Stomach (tissue), 19 donors: Measurements from ENCODE around the gene CBX2. TPM values are rescaled to one million over a fixed set of nuclear protein-coding genes. Genes with fewer than 3 reads are reported as not detected.

Experiments
- DNase-seq, 2 donors: peaks; one replicate each; pipeline versions ENCODE4 v3.0.0 to v3.0.0-alpha.2; 2013 to 2019
- H3K27ac ChIP-seq, 5 donors: fragments of 200-600 bp in 4 of 5; sonication (generic) in 4 of 5; one replicate each; pipeline ENCODE4 v1.5.1; 2013 to 2019; ENCODE audit warnings: mild to moderate bottlenecking in 1 of 5, moderate library complexity in 1 of 5
- H3K27me3 ChIP-seq, 3 donors: fragments of 200-600 bp; sonication (generic); one replicate each; pipeline ENCODE4 v1.5.1; 2017 to 2019; ENCODE audit warnings: mixed run types in 1 of 3
- H3K36me3 ChIP-seq, 4 donors: fragments of 200-600 bp; sonication (generic); 1 replicate in 3 of 4; 2 replicates in 1 of 4; pipeline ENCODE4 v1.5.1; 2016 to 2019
- H3K4me1 ChIP-seq, 4 donors: fragments of 200-600 bp; sonication (generic); one replicate each; pipeline ENCODE4 v1.5.1; 2016 to 2019
- H3K4me3 ChIP-seq, 4 donors: fragments of 200-600 bp; sonication (generic) in 3 of 4; one replicate each; pipeline ENCODE4 v1.5.1; 2016 to 2019; ENCODE audit warnings: mild to moderate bottlenecking in 1 of 4
- H3K9me3 ChIP-seq, 4 donors: fragments of 200-600 bp; sonication (generic); one replicate each; pipeline ENCODE4 v1.5.1; 2016 to 2019
- CTCF ChIP-seq, 7 experiments: fragments of 450-650 bp in 4 of 7; fragments of 200-600 bp in 3 of 7; sonication (generic) in 3 of 7; IDR thresholded peaks; one replicate each; pipeline ENCODE4 v1.5.1; 2016 to 2019; ENCODE audit warnings: antibody characterized with exemption in 7 of 7, control low read depth in 2 of 7, mild to moderate bottlenecking in 1 of 7
- EP300 ChIP-seq: sonication (generic); formaldehyde crosslinking; IDR thresholded peaks from one replicate; pipeline ENCODE4 v1.6.1; 2017; ENCODE audit warnings: antibody characterized with exemption
- POLR2A ChIP-seq, 4 donors: fragments of 450-650 bp; IDR thresholded peaks; one replicate each; pipeline ENCODE4 v1.6.1; 2016; ENCODE audit warnings: antibody characterized with exemption in 4 of 4, control low read depth in 2 of 4, mild to moderate bottlenecking in 1 of 4, moderate library complexity in 1 of 4
- POLR2AphosphoS5 ChIP-seq, 3 donors: sonication (generic); formaldehyde crosslinking; IDR thresholded peaks; one replicate each; pipeline ENCODE4 v1.6.1; 2016; ENCODE audit warnings: antibody characterized with exemption in 3 of 3
- WGBS, 5 donors: extraction: QIAGEN DNeasy Blood & Tissue Kit in 3 of 5; methylation state at CpG; one replicate each; pipeline versions ENCODE4 v1.1.5 to v1.1.7; 2013 to 2018; 5-methylcytosine and 5-hydroxymethylcytosine counted together
- intact Hi-C: fragments of 100-400 bp; cut with DNase I; formaldehyde crosslinking; loops from one replicate; pipeline ENCODE4 v1.15.1; 2023; ENCODE audit warnings: low total_unique reads
- long read RNA-seq, 10 donors: transcript quantifications; one replicate each; lab custom pipeline, GENCODE V29; 2026
- polyA plus RNA-seq, 3 donors: library from polyadenylated mRNA; stranded (reverse); fragments of 200-250 nt; gene quantifications; one replicate each; pipeline ENCODE4 v1.2.3, GENCODE V29; 2013
- total RNA-seq, 5 donors: library from RNA; depleted of rRNA; stranded (reverse); fragments of >200 nt; gene quantifications; one replicate each; pipeline versions ENCODE4 v1.1.0 to v1.2.3, GENCODE V29; 2014 to 2016
- donor health status: healthy with polysubstance abuse.
- donor health status: Bipolar disorder and iron deficiency.
- donor health status: healthy.

Gene CBX2
- 1 to 10 TPM in 2 of 5 donors, under 1 TPM in 1, not detected in 2; under 0.01 to 1.3 (median 1.0) TPM for total RNA-seq
- polyA plus RNA-seq, result 1 to 10 TPM in 1 of 3 donors, under 1 TPM in 1, not detected in 1; 0.93 to 1.2 TPM
- long read RNA-seq, donor 1, result 0 reads
- long read RNA-seq, donor 2, full-length matches to known transcripts, result 4 of 4 reads
- long read RNA-seq, donor 2, partial matches to known transcripts, result 0 of 4 reads
- long read RNA-seq, donor 2, other reads (novel, unspliced or antisense), result 0 of 4 reads
- long read RNA-seq, donor 3, full-length matches to known transcripts, result 2 of 2 reads
- long read RNA-seq, donor 3, partial matches to known transcripts, result 0 of 2 reads
- long read RNA-seq, donor 3, other reads (novel, unspliced or antisense), result 0 of 2 reads
- long read RNA-seq, donor 4, result 0 reads
- long read RNA-seq, donor 5, full-length matches to known transcripts, result 6 of 6 reads
- long read RNA-seq, donor 5, partial matches to known transcripts, result 0 of 6 reads
- long read RNA-seq, donor 5, other reads (novel, unspliced or antisense), result 0 of 6 reads
- long read RNA-seq, donor 6, full-length matches to known transcripts, result 12 of 34 reads
- long read RNA-seq, donor 6, partial matches to known transcripts, result 9 of 34 reads
- long read RNA-seq, donor 6, other reads (novel, unspliced or antisense), result 13 of 34 reads
- long read RNA-seq, donor 7, full-length matches to known transcripts, result 3 of 3 reads
- long read RNA-seq, donor 7, partial matches to known transcripts, result 0 of 3 reads
- long read RNA-seq, donor 7, other reads (novel, unspliced or antisense), result 0 of 3 reads
- long read RNA-seq, donor 8, full-length matches to known transcripts, result 6 of 6 reads
- long read RNA-seq, donor 8, partial matches to known transcripts, result 0 of 6 reads
- long read RNA-seq, donor 8, other reads (novel, unspliced or antisense), result 0 of 6 reads
- long read RNA-seq, donor 9, full-length matches to known transcripts, result 3 of 3 reads
- long read RNA-seq, donor 9, partial matches to known transcripts, result 0 of 3 reads
- long read RNA-seq, donor 9, other reads (novel, unspliced or antisense), result 0 of 3 reads
- long read RNA-seq, donor 10, result 0 reads

GRCh38 chr17:79777894-79778503 lies at the start of gene CBX2:
CBX2 (plus strand) TSS chr17:79778148; CDS start chr17:79778236, 88 bp downstream.
- H3K27ac ChIP-seq, result peak within 1 kb of the TSS in 4 of 5 donors; percentile 20 to 76 (median 54)
- peaks cover 14 to 27% (median 22%) of the 10 kb centered on the region in 4 donors for H3K4me1 ChIP-seq
- TF ChIP-seq POLR2A (IDR thresholded peaks at IDR 0.05) (no peak), POLR2AphosphoS5 (IDR thresholded peaks at IDR 0.05) (no peak), CTCF (IDR thresholded peaks at IDR 0.05) (no peak), EP300 (no peak)
- H3K4me3 ChIP-seq, result peak within 1 kb of the TSS; percentile 56 to 76 (median 67)
- peaks cover 10 to 97% (median 66%) of the 10 kb centered on the region in 3 donors for H3K27me3 ChIP-seq
- H3K9me3 ChIP-seq, result no peaks in the 10 kb centered on the region
- DNase-seq, result peak; percentile 77 to 94
- H3K36me3 ChIP-seq, result no peaks in the 10 kb centered on the region
- 0 to 1% (median 1%) methylated on average over 1 to 83 of the region's 96 CpGs; no CpG with 5 or more reads in 1 of the 5 donors for WGBS, 5 donors
- intact Hi-C loops, result no loop called here

GRCh38 chr17:79728169-79728907 lies 49.6 kb upstream of the CBX2 start:
- peak overlapping the region in 3 of 5 donors; percentile 13 to 74 (median 23) for H3K27ac ChIP-seq
- intact Hi-C loops, result no loop called here
- TF ChIP-seq POLR2A (IDR thresholded peaks at IDR 0.05) (no peak), POLR2AphosphoS5 (IDR thresholded peaks at IDR 0.05) (peak in 2 of 3 donors; percentile 45 to 54)
- H3K4me1 ChIP-seq, result peaks cover 0 to 21% (median 15%) of the 10 kb centered on the region in 4 donors
- peak; percentile 88 to 97 for DNase-seq
- no peaks in the 10 kb centered on the region for H3K9me3 ChIP-seq
- no peaks in the 10 kb centered on the region for H3K27me3 ChIP-seq
- no peaks in the 10 kb centered on the region for H3K36me3 ChIP-seq
- peak overlapping the region; percentile 41 to 48 (median 44) for H3K4me3 ChIP-seq
- WGBS, 5 donors, result 38 to 44% (median 42%) methylated on average over 18 to 22 of the region's 22 CpGs

GRCh38 chr17:79728908-79729471 lies 49.0 kb upstream of the CBX2 start:
- 67 to 81% (median 76%) methylated on average over 18 to 26 of the region's 26 CpGs for WGBS, 5 donors
- no peak for DNase-seq
- no peaks in the 10 kb centered on the region for H3K27me3 ChIP-seq
- H3K36me3 ChIP-seq, result no peaks in the 10 kb centered on the region
- no peaks in the 10 kb centered on the region for H3K9me3 ChIP-seq
- H3K27ac ChIP-seq, result no peak overlapping the region
- TF ChIP-seq CTCF (IDR thresholded peaks at IDR 0.05), result no peak
- no peak for TF ChIP-seq EP300
- no peak for TF ChIP-seq POLR2AphosphoS5 (IDR thresholded peaks at IDR 0.05)
- TF ChIP-seq POLR2A (IDR thresholded peaks at IDR 0.05), result no peak
- peaks cover 0 to 24% (median 15%) of the 10 kb centered on the region in 4 donors for H3K4me1 ChIP-seq
- intact Hi-C loops, result no loop called here
- peak overlapping the region; percentile 41 to 48 (median 44) for H3K4me3 ChIP-seq

- 89 to 93% (median 91%) methylated on average over 12 of the region's 12 CpGs for WGBS, 5 donors
- Histone ChIP-seq H3K36me3 (no peaks in the 10 kb centered on the region), H3K4me1 (peaks cover 0 to 24% (median 15%) of the 10 kb centered on the region in 4 donors), H3K27ac (no peak overlapping the region), H3K27me3 (no peaks in the 10 kb centered on the region), H3K9me3 (no peaks in the 10 kb centered on the region), H3K4me3 (no peak overlapping the region)
- no peak for TF ChIP-seq EP300
- TF ChIP-seq POLR2A (IDR thresholded peaks at IDR 0.05), result no peak
- no peak for TF ChIP-seq POLR2AphosphoS5 (IDR thresholded peaks at IDR 0.05)
- TF ChIP-seq CTCF (IDR thresholded peaks at IDR 0.05), result no peak
- intact Hi-C loops, result no loop called here
- no peak for DNase-seq
Measured at GRCh38 chr17:79729761-79730160, 48.2 kb upstream of the CBX2 start.
